SK-N-SH (cell line): ENCODE results near the gene MAPT.

Experiments used
- EZH2phosphoT487 ChIP-seq: fragments of 200-600 bp; sonication (generic); IDR thresholded peaks from 2 replicates; pipeline ENCODE4 v1.6.1; 2017; ENCODE audit warnings: low read depth, mixed run types, mild to moderate bottlenecking, antibody characterized with exemption, moderate library complexity, borderline replicate concordance
- FOXJ3 ChIP-seq: sonication (generic); formaldehyde crosslinking; IDR thresholded peaks from 2 replicates; pipeline ENCODE4 v1.5.1; 2020; ENCODE audit warnings: mild to moderate bottlenecking, missing genetic modification reagents
- MAX ChIP-seq: IDR thresholded peaks from 2 replicates; pipeline ENCODE4 v1.4.0; 2012; ENCODE audit warnings: low read depth
- RFX5 ChIP-seq: IDR thresholded peaks from 2 replicates; pipeline ENCODE4 v1.6.1; 2012; ENCODE audit warnings: mild to moderate bottlenecking, improper control_type of control experiment, low read length
- TF ChIP-seq, protein P1 (sequence below): fragments of 200-600 bp; sonication (generic); IDR thresholded peaks from 2 replicates; pipeline ENCODE4 v1.6.1; 2017; ENCODE audit warnings: antibody characterized with exemption, mild to moderate bottlenecking, moderate library complexity

DNA sequence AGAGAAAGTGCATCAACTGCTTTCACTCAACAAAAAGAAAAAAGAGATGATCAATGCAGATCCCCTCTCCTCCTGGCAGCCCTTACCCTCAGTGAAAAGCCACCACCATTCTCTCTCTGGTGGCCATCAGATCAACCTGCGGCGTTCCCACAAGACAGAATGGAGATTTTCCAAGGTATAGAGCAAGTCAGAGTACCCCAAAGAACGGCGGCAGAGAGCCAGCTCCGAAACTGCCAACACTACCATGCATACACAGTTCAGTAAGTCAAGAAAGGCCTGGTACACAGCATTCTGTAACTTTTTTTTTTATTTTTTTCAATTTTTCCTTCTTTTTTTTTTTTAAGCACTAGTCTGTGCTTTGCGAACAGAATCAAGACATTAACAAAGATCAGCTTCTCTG is 135.3 kb downstream of the MAPT start:
- TF ChIP-seq MAX (no peak), RFX5 (no peak), FOXJ3 (CRISPR knock-in tag) (no peak), EZH2phosphoT487 (no peak)
- TF ChIP-seq, protein P1, sequence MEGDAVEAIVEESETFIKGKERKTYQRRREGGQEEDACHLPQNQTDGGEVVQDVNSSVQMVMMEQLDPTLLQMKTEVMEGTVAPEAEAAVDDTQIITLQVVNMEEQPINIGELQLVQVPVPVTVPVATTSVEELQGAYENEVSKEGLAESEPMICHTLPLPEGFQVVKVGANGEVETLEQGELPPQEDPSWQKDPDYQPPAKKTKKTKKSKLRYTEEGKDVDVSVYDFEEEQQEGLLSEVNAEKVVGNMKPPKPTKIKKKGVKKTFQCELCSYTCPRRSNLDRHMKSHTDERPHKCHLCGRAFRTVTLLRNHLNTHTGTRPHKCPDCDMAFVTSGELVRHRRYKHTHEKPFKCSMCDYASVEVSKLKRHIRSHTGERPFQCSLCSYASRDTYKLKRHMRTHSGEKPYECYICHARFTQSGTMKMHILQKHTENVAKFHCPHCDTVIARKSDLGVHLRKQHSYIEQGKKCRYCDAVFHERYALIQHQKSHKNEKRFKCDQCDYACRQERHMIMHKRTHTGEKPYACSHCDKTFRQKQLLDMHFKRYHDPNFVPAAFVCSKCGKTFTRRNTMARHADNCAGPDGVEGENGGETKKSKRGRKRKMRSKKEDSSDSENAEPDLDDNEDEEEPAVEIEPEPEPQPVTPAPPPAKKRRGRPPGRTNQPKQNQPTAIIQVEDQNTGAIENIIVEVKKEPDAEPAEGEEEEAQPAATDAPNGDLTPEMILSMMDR, result no peak
